Measurements from ENCODE around the gene PPFIA3. TPM values are rescaled to one million over a fixed set of nuclear protein-coding genes. Genes with fewer than 3 reads are reported as not detected.
A peak's percentile ranks its signal among the peaks of the same experiment; 100 is the strongest.

The PPFIA3 gene
- total RNA-seq, 1 experiment from 2014 or later: 8.3 TPM

DNA sequence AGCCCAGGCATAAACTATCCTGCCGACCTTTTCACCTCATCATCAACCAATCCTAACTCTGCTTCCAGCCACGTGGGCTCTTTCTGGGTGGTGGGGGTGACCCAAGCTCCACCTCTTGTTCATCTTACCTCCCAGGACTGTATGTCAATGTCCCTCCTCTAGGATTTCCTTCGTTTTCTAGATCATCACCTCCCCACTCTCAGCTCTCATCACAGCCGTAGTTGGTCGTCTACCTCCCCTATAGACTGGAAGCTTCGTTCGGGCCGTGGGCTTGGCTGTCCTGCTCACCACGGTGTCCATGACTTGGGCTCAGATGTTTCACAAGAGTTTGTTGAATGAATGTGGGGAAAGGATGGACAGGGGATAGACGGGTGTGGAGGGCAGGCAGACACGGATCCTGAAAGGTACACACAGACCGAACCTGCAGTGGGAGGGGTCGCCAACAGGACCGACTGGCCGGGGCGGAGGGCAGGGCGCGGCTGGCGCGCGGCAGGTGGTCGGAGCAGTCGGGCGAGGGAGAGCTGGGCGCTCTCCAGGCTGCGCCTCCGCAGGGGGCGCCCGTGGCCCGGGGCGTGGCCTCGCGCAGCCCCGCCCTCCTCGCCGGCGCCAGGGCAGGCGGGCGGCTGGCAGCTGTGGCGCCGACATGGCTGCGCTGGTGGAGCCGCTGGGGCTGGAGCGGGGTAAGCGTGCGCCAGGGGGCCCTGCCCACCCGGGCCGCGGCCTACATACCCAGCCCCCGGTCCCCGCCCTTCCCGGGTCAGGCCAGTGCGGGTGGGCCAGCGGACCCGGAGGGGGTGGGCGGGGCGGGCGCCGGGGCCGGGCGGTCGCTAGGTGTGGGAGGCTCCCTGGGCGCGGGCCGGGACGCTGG, 5.3 kb upstream of the PPFIA3 start, which contains the start of gene LIN7B:
LIN7B (plus strand) TSS at position 609 of the 868 bp plus-strand sequence; CDS start at position 644, 35 bp downstream.
- Histone ChIP-seq H2AFZ (peak within 1 kb of the TSS; percentile 97), H3K4me2 (peak within 1 kb of the TSS; percentile 99), H3K9me3 (ENCODE audit: insufficient read depth, low read depth) (no peaks in the 10 kb centered on the region), H3K4me3 (peak within 1 kb of the TSS; percentile 91), H3K9me2 (ENCODE audit: insufficient read depth) (no peaks in the 10 kb centered on the region), H3F3A (ENCODE audit: insufficient read depth, low read depth) (peaks cover 42% of the 10 kb centered on the region), H3K36me3 (ENCODE audit: low read depth) (no peaks in the 10 kb centered on the region), H3K27me3 (ENCODE audit: insufficient read depth, low read depth) (no peaks in the 10 kb centered on the region), H4K20me1 (ENCODE audit: insufficient read depth) (no peaks in the 10 kb centered on the region), H3K4me1 (replicated peaks; ENCODE audit: insufficient read depth) (peaks cover 16% of the 10 kb centered on the region), H3K79me2 (ENCODE audit: low read depth) (no peaks in the 10 kb centered on the region), H3K27ac (no peak within 1 kb of the TSS)
- ChIA-PET CTCF (interaction anchor here (0.6 to 1.3 kb wide), 6 partner anchors 14 to 111 kb away, joined by 3 to 11 read pairs (median 4); no protein-coding TSS in a partner anchor), POLR2A (ENCODE audit: unreplicated experiment) (interaction anchor here (0.6 to 1.1 kb wide), 4 partner anchors 16 to 734 kb away, joined by 4 to 14 read pairs (median 4); partner anchors contain the start of gene NTF4)
- TF ChIP-seq EZH2 (IDR thresholded peaks at IDR 0.05; ENCODE audit: low read depth): no peak
- TF ChIP-seq, protein P1, sequence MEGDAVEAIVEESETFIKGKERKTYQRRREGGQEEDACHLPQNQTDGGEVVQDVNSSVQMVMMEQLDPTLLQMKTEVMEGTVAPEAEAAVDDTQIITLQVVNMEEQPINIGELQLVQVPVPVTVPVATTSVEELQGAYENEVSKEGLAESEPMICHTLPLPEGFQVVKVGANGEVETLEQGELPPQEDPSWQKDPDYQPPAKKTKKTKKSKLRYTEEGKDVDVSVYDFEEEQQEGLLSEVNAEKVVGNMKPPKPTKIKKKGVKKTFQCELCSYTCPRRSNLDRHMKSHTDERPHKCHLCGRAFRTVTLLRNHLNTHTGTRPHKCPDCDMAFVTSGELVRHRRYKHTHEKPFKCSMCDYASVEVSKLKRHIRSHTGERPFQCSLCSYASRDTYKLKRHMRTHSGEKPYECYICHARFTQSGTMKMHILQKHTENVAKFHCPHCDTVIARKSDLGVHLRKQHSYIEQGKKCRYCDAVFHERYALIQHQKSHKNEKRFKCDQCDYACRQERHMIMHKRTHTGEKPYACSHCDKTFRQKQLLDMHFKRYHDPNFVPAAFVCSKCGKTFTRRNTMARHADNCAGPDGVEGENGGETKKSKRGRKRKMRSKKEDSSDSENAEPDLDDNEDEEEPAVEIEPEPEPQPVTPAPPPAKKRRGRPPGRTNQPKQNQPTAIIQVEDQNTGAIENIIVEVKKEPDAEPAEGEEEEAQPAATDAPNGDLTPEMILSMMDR (conservative IDR thresholded peaks at IDR 0.05): peak; percentile 48; the same call in 1 of the 2 replicates
- intact Hi-C loops (cut with micrococcal nuclease; ENCODE audit: unreplicated experiment): no loop called here
- BruUV-seq (replicated peaks): no TSS peak
- peak; percentile 50 to 85 for DNase-seq

DNA sequence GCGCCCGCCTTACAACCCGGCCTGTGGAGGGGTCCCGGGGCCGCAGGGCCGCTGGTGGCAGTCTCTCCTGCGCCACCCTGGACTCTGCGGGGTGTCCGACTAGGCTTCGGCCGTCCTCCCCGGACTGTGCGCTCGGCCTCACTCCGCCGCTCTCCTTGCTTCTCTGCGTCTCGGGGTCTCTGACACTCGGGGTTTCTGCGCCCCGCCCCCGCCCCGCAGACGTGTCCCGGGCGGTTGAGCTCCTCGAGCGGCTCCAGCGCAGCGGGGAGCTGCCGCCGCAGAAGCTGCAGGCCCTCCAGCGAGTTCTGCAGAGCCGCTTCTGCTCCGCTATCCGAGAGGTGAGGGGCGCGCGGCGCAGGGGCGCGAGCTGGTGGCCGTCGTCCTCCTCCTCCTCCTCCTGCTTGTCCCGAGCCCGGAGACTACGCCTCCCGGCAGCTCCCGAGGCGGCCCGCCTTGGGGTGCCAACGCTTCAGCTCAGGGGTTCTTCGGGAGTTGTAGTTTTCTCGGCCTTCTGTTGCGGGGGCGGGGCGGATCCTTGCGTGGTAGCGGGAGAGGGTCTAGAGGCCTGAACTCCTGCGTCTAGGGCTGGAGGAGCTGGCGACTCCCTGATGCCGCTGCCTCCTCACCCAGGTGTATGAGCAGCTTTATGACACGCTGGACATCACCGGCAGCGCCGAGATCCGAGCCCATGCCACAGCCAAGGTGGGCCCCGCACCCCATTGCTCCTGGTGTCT, 4.5 kb upstream of the PPFIA3 start:
- Histone ChIP-seq H3K4me3 (peak overlapping the region; percentile 91), H3K79me2 (ENCODE audit: low read depth) (no peaks in the 10 kb centered on the region), H4K20me1 (ENCODE audit: insufficient read depth) (no peaks in the 10 kb centered on the region), H3K9me3 (ENCODE audit: insufficient read depth, low read depth) (no peaks in the 10 kb centered on the region), H3K36me3 (ENCODE audit: low read depth) (no peaks in the 10 kb centered on the region), H2AFZ (peak overlapping the region; percentile 84), H3K4me1 (replicated peaks; ENCODE audit: insufficient read depth) (peaks cover 16% of the 10 kb centered on the region), H3K4me2 (peak overlapping the region; percentile 99), H3K9me2 (ENCODE audit: insufficient read depth) (no peaks in the 10 kb centered on the region), H3K27ac (no peak overlapping the region), H3K27me3 (ENCODE audit: insufficient read depth, low read depth) (peaks cover 2% of the 10 kb centered on the region), H3F3A (ENCODE audit: insufficient read depth, low read depth) (peaks cover 34% of the 10 kb centered on the region)
- intact Hi-C loops (cut with micrococcal nuclease; ENCODE audit: unreplicated experiment): no loop called here
- TF ChIP-seq EZH2 (IDR thresholded peaks at IDR 0.05; ENCODE audit: low read depth): no peak
- TF ChIP-seq, protein P1 (conservative IDR thresholded peaks at IDR 0.05): no peak
- peak in 1 of 2 experiments; percentile 42 for DNase-seq
- ChIA-PET POLR2A (ENCODE audit: unreplicated experiment) (interaction anchor here (0.6 to 1.1 kb wide), 4 partner anchors 17 to 734 kb away, joined by 4 to 14 read pairs (median 4); partner anchors contain the start of gene NTF4), CTCF (interaction anchor here (0.6 to 1.3 kb wide), 5 partner anchors 13 to 144 kb away, joined by 3 to 11 read pairs (median 6); no protein-coding TSS in a partner anchor)
- BruUV-seq (replicated peaks): no TSS peak

DNA sequence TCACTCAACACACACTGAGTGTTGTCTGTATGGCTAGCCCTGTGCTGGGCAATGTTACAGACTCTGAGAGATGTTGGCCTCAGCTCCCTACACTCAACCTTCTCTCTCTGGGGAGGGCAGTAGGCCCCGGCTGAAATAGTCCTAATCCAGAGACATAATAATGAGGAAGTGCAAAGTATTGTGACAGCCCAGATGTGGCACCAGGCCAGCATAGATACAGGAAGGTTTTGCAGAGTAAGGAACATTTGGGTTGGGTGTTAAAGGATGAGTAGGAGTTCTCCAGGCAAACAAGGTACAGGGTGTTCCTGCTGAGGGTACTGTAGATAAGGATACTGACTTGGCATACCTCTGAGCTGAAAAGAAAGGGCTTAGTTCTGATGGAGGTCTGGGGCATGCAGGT, 2.8 kb upstream of the PPFIA3 start:
- TF ChIP-seq, protein P1 (conservative IDR thresholded peaks at IDR 0.05): no peak
- no peak for TF ChIP-seq EZH2 (IDR thresholded peaks at IDR 0.05; ENCODE audit: low read depth)
- CTCF ChIA-PET: no interaction called here

More for the DNA sequence above, 2.8 kb upstream of the PPFIA3 start:
- BruUV-seq (replicated peaks): no TSS peak
- Histone ChIP-seq H3F3A (ENCODE audit: insufficient read depth, low read depth) (peaks cover 16% of the 10 kb centered on the region), H3K4me1 (replicated peaks; ENCODE audit: insufficient read depth) (peaks cover 16% of the 10 kb centered on the region), H2AFZ (no peak overlapping the region), H3K36me3 (ENCODE audit: low read depth) (no peaks in the 10 kb centered on the region), H3K27me3 (ENCODE audit: insufficient read depth, low read depth) (peaks cover 13% of the 10 kb centered on the region), H3K79me2 (ENCODE audit: low read depth) (no peaks in the 10 kb centered on the region), H3K9me3 (ENCODE audit: insufficient read depth, low read depth) (no peaks in the 10 kb centered on the region), H3K27ac (no peak overlapping the region), H3K9me2 (ENCODE audit: insufficient read depth) (no peaks in the 10 kb centered on the region), H3K4me2 (no peak overlapping the region), H3K4me3 (no peak overlapping the region), H4K20me1 (ENCODE audit: insufficient read depth) (no peaks in the 10 kb centered on the region)
- POLR2A ChIA-PET (ENCODE audit: unreplicated experiment): no interaction called here
- DNase-seq: no peak
- intact Hi-C loops (cut with micrococcal nuclease; ENCODE audit: unreplicated experiment): no loop called here
